NT2/D1 (cell line): ENCODE measurements around the gene ZNF488.

Source experiments
- YY1 ChIP-seq: IDR thresholded peaks from 2 replicates; pipeline ENCODE4 v1.6.1; 2011; ENCODE audit not compliant: insufficient read length, insufficient read depth
- ZNF274 ChIP-seq: IDR thresholded peaks from 2 replicates; pipeline ENCODE4 v1.6.1; 2011; ENCODE audit warnings: mild to moderate bottlenecking, low read depth, low read length

DNA sequence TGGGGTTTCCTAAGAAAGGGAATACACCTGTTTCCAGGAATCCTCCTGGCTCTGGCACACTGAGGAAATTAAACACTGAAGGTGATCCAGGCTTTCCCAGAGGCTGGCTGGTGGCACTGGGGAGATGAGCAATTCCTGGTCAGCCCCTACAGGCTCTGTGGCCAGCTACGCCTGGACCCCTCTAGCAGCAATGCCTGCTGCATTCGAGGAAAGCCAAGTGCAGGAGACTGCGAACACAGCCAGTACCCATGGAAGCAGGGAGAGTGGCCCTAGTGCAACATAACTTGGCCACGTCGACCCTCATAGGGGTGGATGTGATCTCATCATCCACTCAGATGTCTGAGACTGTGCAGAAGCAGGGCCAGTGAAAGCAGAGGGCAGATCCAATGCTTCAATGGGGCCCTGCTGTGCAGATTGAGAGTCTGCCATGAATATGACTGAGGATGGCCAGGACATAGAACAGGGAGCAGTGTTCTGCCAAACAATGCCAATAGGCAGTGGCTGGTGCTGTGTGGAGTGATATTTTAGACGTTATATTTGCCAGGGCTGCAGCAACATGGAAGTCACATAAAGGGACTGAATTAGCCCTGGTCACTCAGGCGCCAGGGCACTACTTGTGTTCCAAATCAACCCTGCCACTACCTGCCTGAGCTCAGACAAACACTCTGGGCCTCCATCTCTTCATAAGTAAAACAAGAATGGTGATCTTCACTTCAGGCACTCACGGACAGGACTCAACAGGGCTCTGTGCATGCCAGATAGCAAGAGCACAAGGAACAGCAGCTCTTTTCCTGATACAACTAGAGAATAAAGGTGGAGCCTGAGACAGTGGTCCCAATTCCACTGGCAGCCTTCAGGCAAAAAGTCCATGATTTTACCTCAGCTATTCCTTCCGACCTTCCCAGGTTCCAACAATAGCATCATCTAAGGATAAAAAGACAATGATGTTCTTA is 2.4 kb downstream of the ZNF488 start:
- TF ChIP-seq ZNF274 (no peak), YY1 (no peak)
